ENCODE measurements around the gene CIB2.
"Not testable (repeated sequence)": the region's sequence is repeated elsewhere in the genome, so short reads cannot be mapped to it uniquely, and the experiment has no call there.

CIB2 gene

DNA sequence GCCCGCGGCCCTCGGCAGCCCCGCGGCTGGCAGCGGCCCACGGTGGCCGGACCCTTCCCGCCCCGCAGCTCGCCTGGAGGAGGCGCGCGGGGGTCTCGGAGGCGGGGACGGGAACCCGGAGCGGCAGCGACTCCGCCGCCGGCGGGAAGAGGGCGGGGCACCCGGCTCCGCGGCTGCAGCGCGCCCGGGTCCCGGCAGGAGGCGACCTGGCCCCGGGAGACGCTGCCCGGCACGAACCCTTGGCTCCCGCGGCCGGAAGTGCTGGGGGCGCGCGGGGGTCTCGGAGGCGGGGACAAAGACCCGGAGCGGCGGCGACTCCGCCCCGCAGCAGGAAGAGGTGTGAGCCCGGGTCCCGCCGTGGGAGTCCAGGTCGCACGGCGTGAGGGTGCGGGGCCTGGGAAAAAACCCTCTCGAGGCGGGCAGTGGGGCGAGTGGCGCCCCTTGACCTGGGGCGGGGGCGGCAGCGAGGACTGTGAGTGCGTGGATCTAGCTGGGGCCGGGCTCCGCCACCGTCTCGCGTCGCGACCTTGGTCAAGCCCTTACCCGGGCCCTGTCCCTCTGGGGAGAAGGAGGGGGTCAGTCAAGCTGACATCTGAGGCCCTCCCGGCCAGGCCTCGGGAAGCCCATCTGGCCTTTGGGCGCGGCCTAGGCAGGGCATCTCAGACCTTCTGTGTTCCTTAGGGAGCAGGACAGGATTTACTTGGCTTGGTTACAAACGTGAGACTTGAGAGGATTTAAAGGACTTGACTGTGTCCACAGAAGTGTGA is at the start of gene CIB2:
Gene CIB2 (minus strand): TSS at position 151 of the 767 bp plus-strand sequence. CDS start 230 bp downstream, outside the sequence.
- DNase-seq = peak; percentile 94

DNA sequence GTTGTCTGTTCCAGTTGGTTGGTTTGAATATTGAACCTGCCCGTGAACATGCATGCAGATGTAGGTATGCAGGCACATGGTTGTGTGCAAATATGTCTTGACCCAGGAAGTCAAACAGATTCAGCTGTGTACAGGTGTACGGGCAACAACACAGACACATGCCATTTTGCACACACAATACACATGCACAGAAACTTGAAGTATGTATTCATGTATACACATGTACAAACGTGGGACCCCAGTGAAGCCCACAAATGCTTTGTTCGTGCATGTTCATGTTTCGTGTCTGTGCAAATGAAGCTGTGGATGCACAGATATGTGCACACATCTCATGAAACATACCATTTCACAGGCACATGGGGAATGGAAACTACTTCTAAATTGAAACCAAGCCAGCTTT is 48.7 kb upstream of the CIB2 start:
- no peak for DNase-seq

DNA sequence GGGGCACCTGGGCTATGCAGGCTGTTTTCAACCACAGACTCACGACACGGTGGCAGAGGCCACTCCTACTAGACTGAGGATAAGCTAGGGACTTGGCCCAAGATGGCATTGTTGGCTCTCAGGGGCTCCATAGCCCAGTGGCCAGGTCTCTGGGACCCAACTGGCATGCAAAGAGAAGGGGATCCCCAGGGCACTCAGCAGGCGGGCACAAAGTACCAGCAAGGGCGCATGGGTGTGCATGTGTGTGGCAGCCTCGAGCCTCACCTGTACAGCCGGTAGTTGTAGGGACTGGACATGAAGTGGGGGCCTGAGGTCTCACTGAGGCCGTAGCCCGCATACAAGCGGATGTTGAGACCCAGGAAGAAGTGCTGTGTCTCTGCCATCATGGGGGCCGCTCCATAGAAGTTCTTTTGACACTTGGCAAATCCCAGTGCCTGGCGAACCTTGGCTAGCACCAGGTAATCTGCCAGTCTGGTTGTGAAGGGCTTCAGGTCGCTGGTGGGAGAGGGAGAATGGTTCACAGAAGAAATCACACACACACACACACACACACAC is 48.1 kb upstream of the CIB2 start:
- DNase-seq = peak; percentile 51

DNA sequence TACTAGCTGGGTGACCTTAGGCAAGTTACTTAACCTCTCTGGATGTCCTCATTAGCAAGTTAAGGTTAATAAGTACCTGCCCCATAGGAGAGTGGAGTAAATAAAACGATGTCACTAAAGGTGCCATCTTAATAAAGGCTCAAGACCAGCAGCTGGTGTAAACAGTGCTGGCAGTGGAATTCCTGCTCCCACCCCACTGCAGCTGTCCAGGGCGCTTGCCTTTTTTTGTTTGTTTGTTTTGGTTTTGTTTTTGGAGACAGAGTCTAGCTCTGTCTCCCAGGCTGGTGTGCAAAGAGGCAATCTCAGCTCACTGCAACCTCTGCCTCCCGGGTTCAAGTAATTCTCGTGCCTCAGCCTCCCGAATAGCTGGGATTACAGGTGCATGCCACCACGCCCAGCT is 46.8 kb upstream of the CIB2 start:
- DNase-seq = no peak

DNA sequence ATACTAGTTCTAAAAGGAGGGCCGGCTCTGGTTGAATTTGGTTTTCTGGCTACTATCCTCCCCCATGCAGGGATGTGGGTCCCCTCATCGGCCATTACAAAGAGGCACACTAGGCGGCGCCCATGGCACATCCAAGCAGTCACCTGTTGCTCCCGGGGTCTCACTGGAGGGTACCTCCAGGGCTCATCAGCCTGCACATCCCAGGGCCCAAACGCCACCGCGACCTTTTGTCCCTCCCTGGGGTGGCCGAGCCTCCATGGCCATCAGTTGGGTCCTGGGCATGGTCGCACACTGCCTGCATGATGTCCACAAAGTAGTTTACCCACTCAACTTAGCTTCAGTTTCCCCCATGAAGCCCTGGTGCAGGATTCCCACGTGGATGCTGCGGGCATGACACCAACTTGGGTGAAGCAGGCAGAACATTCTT is 46.2 kb upstream of the CIB2 start:
- peak; percentile 79 for DNase-seq

DNA sequence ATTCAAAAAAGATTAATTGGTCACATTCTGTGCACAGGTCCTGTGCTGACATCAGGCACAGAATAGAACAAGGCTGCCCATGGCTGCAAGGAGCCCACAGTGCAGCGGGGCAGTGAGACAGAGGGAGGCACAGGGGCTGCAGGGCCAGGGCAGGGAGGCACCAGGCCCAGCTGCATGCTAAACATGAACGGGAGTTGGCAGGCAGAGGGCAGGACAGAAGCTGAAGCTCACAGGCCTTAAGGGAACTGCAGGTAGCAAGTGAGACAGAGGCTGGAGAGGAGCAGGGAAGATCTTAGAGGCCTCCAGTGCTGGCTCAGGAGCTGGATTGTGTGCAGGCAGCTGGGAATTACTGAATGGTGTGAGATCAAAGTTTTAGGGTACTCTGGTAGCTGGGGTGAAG is 44.1 kb upstream of the CIB2 start:
- DNase-seq = peak; percentile 50

DNA sequence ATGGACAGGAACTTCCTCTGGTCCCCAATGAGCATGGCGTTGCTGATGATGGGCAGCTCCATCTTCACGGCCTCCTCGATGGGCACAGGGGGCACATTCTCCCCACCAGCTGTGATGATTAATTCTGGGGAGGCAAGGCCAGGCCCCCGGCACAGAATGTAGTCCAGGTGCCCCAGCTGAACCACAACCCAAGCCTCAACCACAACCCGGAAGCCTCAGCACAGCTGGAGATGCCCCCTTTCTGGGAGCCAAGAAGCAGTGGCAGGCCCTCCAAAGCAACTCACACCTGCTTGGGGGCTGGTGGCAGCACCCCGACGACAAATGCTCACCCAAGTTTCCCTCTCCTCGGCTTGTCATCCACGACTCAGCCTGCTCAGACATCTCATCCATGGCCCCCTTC is 43.2 kb upstream of the CIB2 start:
- no peak for DNase-seq

DNA sequence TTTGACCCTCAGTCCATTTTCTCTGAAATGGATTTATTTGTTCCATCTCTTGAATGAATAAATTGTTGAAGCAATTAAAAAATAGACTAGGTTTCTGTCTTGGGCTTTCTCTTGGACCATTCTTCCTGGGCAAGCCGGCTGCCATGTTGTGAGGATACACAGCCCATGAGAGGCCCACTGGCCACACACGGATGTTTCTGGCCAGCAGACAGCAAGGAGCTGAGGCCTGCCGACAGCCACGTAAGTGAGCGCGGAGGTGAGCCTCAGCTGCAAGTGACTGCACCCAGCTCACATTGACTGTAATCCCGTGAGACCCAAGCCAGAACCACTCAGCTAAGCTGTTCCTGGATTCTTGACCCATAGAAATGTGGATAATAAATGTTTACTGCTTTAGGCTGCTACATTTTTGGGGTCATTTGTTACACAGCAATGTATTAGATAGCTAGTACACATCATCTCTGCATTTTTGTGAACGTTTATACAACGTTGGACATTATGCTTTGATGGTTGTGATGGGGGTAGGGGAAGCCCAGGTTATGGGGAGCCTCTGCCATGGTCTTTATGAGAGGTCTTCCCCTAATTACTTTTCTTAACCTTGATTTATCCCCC is 40.7 kb upstream of the CIB2 start:
- DNase-seq = no peak

DNA sequence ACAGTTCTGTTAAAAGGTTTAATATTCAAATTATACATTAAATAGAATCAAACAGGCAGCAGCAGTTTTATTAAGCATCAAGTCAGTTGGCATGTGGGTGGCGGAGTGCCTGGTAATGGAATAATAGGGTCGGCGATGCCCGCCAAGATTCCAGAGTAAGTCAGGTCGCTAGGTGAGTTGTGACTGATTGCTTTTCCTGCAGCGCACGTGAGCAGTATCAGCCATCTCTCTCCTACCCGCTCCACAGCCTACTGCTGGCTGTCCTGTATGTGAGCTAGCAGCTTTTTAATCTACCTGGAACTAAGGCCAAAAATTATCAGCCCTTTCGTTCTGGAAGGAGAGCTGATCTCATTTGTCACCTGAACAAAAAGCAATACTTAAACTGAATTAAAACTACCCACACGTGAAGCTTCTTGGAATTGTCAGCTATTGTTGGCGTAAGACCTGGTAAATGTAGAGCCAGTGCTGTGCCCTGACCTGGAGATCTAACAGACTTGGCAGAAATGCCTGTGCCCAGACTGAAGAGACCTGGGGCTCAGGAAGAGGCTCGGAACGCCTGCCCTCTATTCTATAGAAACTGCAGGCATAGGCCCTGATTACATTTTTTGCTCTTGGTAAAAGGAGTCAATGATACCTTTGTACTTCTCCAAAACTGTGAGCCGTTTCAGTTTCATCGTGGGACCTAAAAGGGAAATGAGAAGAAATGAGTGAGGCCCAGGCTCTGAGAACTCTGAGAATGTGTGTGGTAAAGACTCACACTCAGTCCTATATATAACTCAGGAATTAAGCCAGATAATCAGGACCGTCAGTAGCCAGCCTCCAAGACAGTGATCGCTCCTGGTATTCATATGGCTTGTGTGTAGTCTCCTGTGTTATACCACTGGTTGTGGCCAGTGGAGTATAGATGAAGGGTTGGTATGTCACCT is 39.9 kb upstream of the CIB2 start:
- DNase-seq = no peak

DNA sequence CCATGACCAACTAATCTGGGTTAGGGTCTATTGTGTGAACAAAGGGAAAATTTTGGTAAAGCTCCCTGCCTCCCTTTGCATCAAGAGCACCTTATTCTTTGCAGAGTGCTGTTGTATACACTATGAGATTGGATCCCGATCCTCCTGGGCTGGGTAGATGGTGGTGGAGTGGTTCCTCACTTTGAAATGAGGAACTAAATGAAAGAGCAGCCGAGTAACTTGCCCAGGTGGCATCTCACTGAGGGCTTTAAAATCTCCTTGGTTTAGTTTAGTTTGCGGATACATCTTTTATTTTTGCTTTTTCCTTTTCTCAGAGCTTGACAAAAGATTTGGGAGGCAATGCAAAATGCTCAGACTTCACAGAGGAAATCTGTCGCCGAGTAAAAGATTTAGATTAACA is 37.4 kb upstream of the CIB2 start:
- no peak for DNase-seq

DNA sequence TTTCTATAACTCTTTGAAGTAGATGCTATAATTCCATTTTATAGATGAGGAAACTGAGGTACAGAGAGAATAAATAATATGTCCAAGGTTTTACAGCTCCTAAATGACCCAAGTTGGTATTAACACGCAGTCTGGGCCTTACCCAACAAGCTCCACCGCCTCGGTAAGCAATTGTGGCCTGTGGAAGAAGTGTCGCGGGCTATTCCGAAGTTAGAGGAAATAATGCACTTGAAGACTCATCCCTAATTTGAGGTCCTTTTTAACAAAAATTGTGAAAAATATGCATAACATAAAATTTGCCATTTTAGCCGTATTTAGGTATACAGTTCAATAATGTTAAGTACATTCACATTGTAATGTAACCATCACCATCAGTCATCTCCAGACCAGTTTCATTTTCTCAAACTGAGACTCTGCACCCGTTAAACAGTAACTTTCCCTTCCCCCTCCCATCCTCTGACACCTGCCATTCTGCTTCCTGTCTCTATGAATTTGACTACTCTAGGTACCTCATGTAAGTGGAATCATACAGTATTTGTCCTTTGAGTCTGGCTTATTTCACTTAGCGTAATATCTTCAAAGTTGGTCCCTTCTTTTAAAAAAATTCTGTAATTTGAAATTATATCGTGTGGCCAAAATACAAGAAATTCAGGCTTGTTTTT is 36.1 kb upstream of the CIB2 start:
- no peak for DNase-seq

DNA sequence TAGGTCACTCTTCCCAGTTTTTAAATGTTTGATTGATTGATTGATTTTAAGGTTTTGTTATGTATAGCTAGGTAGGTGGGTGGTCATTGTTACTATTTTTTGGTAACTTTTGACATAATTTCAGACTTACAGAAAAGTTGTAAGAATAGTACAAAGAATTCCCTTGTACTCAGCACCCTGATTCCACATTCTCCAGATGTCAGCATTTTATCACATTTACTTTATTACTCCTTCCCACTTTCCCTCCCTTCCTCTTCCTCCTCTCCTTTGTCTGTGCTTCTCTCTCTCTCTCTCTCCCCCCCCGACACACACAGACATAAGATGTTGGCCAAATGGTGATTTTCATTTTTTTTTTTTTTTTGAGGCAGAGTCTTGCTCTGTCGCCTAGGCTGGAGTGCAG is 32.8 kb upstream of the CIB2 start:
- no peak for DNase-seq

DNA sequence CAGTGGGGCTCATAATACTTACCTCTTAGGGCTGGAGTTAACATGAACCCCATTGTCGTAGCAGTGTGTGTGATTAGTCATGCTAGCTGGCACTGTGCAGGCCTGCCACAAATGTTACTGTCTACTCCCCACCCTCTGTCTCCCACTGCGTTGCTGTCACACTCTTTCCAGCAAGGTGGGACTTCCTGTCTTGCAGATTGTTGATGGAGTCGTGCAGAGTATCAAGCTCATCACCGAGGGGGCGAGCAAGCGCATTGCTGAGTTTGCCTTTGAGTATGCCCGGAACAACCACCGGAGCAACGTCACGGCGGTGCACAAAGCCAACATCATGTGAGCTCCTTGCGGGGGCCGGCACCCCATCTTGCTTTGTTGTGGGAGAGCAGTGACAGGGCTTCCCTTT is 30.8 kb upstream of the CIB2 start:
- DNase-seq = no peak

DNA sequence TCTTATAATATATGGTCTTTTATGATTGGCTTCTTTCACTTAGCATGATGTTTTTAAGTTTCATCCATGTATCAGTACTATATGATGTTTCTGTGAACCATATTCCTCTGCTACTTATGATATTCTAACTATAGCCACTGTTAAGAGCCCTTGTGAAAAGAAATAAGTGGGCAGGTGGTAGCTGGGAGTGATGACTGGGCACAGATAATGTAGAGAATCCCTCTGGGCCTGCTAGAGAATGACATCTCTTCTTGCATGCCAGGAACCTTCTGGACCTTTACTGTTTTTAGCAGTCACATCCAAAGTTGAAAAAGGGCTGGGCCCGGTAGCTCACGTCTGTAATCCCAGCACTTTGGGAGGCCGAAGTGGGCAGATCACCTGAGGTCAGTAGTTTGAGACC is 28.1 kb upstream of the CIB2 start:
- no peak for DNase-seq

DNA sequence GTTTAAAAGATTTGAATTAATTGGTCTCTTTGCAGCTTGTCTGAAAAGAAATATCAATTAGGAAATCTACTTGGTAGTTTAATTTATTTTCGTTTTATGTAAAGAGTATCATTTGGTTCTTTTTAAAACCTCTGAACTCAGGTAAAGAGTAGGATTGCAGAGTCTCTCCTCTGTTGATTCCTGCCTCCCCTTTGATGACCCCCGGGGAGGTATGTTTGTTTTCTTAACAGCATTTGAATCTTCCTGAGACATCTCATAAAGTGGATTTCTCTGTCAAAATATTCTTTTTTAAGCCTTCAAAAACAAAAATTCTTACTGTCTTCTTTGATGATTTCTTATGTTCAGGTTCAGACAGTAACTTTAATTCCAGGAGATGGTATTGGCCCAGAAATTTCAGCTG is 26.0 kb upstream of the CIB2 start:
- no peak for DNase-seq

DNA sequence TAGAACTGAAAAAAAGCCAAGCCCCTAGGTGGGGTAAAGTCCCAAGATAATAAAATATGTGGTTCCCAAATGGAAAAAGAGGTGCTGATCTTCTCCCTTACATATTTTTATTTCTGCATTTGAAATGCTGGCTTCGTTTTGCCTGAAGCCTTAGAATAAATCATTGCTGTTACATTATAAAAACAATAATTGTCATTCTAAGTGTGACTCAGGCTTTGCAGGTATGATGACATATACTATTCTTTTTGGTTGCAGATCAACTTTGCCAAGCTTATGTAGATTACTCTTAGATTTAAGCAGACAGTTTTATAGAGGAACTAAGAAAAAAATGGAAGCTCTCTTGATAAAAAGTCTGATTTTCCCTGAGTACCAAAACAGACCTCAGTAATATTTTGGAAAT is 25.4 kb upstream of the CIB2 start:
- DNase-seq = no peak

DNA sequence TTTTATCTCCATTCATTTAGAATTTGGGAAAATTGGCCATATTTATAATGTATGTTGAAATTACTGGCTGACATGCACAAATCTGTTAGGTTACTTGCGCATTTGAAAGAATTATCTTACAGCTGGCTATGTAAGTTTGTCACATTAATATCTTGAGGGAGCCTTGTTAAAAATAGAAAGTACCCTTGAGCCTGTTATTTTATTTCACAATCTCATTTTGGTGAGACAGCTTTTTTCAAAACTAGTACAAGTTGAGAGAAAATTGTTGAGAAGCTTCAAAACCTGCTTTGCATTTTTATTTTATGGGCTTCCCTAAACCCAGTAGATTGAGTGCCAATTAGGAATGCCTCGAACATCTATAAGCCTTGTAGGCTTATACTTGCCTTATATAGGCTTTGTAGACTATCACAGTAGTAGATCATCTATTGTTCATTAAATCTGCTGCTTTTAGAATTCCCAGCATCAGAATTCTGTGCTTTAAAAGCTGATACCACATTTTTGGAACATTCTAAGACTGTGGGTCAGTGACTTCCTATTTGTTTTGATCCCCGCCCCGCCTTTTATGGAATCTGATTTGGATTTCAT is 24.2 kb upstream of the CIB2 start:
- DNase-seq = no peak

DNA sequence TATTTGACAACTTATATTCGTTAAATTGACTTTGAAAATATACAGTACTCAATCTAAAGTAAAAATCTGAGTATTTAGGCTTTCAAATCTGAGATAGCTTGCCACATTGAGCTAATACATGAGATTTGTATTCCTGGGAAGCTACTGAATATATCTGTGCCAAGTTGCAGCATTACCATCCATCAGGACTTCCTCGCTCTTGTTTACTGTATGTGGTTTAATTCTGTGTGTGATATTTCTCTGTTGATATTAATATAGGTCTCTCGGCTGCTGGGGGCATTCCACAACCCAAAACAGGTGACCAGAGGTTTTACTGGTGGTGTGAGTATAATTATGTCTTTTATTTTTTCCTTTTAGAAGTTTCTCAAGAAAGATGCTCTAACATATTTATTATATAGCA is 23.7 kb upstream of the CIB2 start:
- DNase-seq = no peak

DNA sequence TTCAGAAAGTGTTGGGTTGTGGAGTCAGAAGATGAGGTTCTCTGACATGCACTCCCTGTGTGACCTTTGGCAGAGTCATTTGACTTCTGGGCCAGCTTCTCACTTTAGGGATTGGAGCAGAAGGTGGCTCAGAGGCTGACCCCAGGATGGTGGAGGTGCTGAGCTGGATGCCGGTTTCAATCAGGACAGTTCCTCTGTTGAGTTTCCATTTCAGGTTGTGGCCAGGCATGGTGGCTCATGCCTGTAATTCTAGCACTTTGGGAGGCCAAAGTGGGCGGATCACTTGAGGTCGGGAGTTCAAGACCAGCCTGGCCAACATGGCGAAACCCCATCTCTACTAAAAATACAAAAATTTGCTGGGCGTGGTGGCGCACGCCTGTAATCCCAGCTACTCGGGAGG is 19.8 kb upstream of the CIB2 start:
- not testable (repeated sequence) for DNase-seq

DNA sequence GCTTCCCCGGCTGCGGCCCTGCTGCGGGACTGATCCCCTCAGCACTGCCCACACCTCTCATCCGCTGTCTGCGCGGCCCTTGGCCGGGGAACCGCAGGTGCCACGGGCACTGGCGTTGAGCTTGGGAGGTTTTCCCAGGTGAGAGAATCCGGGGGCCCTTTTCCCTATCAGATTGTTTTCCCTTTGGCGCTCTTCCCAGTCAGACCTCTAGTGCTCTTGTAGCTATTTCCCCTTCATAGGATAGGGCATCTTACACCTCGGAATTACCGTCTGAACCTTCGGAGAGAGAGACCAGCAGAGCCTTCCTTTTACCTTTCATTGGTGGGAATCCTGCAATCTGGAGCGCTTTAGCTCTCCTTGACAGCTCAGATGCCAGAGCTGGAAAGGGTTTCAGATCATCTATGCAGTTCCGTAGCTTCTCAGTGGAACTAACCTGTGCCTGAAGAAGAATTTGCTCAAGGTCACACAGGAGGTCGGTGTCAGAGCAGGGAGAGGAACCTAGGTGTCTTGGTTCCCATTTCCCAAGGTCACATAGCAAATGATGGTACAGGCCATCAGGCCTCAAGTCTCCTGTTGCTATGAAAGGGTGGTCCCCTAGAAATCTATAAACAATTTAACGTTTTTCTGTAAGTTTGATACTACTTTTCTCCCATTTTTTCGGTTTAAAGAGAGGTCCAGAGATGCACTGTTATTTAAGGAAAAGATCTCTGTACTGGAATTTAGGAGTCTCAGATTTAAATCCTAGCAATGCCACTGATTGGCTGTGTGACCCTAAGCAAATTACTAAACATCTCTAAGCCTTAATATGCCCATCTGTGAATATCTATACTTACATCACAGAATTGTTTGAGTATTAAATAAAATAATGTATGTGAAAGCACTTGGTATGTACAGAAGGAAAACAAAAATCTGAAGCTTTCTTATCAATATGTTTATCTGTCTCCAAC is 18.8 kb upstream of the CIB2 start:
- no peak for DNase-seq

All from islet precursor cell (in vitro differentiated cells).